ENCODE data around the gene VASN. TPM values are rescaled to one million over a fixed set of nuclear protein-coding genes. Genes with fewer than 3 reads are reported as not detected.

Gene VASN
- total RNA-seq, 8 experiments from 2014 or later, result 0.33 to 55.0 (median 4.3) TPM

- no peak overlapping the region for H3K27ac ChIP-seq
- ATAC-seq (replicated peaks in 6 of 8), result no peak
- peaks cover 11 to 14% of the 10 kb centered on the region in 2 donors for H3K4me1 ChIP-seq (replicated peaks in 1 of 2)
- H3K4me3 ChIP-seq, result peak overlapping the region; percentile 51 to 86 (median 71)
- in situ Hi-C loops (cut with MboI; ENCODE audit: low pct_unique_long_range_greater_than_20kb in 2 of 9, low sequenced_read_pairs in 9 of 9, unreplicated experiment in 9 of 9), result no loop called here
- WGBS, 10 experiments, result 71 to 100% (median 85%) methylated on average over 2 to 10 of the region's 12 CpGs; no CpG with 5 or more reads in 1 of the 10 experiments
These were observed 55.2 kb downstream of the VASN start for GRCh38 chr16:4426722-4427372.

- 0 to 100% (median 99%) methylated on average over 1 to 6 of the region's 7 CpGs; no CpG with 5 or more reads in 4 of the 10 experiments for WGBS, 10 experiments
- no peak overlapping the region for H3K27ac ChIP-seq
- H3K4me3 ChIP-seq, result no peak overlapping the region
- no peak for ATAC-seq (replicated peaks in 6 of 8)
- H3K4me1 ChIP-seq (replicated peaks in 1 of 2), result peaks cover 11 to 14% of the 10 kb centered on the region in 2 donors
- in situ Hi-C loops (cut with MboI; ENCODE audit: low pct_unique_long_range_greater_than_20kb in 2 of 9, low sequenced_read_pairs in 9 of 9, unreplicated experiment in 9 of 9), result no loop called here
These were observed 56.9 kb downstream of the VASN start for GRCh38 chr16:4428500-4428899.

GRCh38 chr16:4431023-4431422 is 59.4 kb downstream of the VASN start:
- H3K27ac ChIP-seq, result no peak overlapping the region
- peaks cover 6 to 8% of the 10 kb centered on the region in 2 donors for H3K4me1 ChIP-seq (replicated peaks in 1 of 2)
- in situ Hi-C loops (cut with MboI; ENCODE audit: low pct_unique_long_range_greater_than_20kb in 2 of 9, low sequenced_read_pairs in 9 of 9, unreplicated experiment in 9 of 9), result no loop called here
- ATAC-seq (replicated peaks in 6 of 8), result no peak
- no peak overlapping the region for H3K4me3 ChIP-seq
- WGBS, 10 experiments, result 73 to 100% (median 96%) methylated on average over 1 to 9 of the region's 9 CpGs; no CpG with 5 or more reads in 1 of the 10 experiments

Other genes with a start within 250 kb of the VASN start
- gene SRL, start 129.8 kb upstream of the VASN start, total RNA-seq, result under 1 TPM; 0.07 to 0.71 (median 0.34) TPM
- gene TFAP4, start 98.8 kb upstream of the VASN start, total RNA-seq, result 10 to 100 TPM in 6 of 8 experiments, 1 to 10 TPM in 2; 3.6 to 25.6 (median 18.5) TPM
- 10 to 100 TPM in 1 of 8 experiments, 1 to 10 TPM in 7; 2.7 to 10.2 (median 7.5) TPM for gene GLIS2, start 55.8 kb upstream of the VASN start, total RNA-seq
- 10 to 100 TPM; 52.1 to 82.1 (median 66.8) TPM for gene PAM16, start 20.5 kb upstream of the VASN start, total RNA-seq
- gene CORO7, start 44.7 kb downstream of the VASN start, total RNA-seq, result 10 to 100 TPM in 7 of 8 experiments, 1 to 10 TPM in 1; 6.0 to 30.1 (median 26.8) TPM
- 10 to 100 TPM; 28.3 to 69.4 (median 44.3) TPM for gene DNAJA3, start 54.0 kb downstream of the VASN start, total RNA-seq
- 10 to 100 TPM in 6 of 8 experiments, 1 to 10 TPM in 2; 2.8 to 77.3 (median 41.7) TPM for gene NMRAL1, start 102.8 kb downstream of the VASN start, total RNA-seq
- 10 to 100 TPM; 31.5 to 67.8 (median 44.1) TPM for gene HMOX2, start 104.5 kb downstream of the VASN start, total RNA-seq
- 10 to 100 TPM; 22.5 to 54.3 (median 28.3) TPM for gene CDIP1, start 166.9 kb downstream of the VASN start, total RNA-seq
- gene C16orf96, start 184.5 kb downstream of the VASN start, total RNA-seq, result under 1 TPM; 0.10 to 1.00 (median 0.32) TPM
- 10 to 100 TPM in 5 of 8 experiments, 1 to 10 TPM in 3; 6.9 to 20.8 (median 11.3) TPM for gene UBALD1, start 243.0 kb downstream of the VASN start, total RNA-seq

All from motor neuron (in vitro differentiated cells).